Osteocyte (in vitro differentiated cells): ENCODE data around the gene MRPS6. TPM values are rescaled to one million over a fixed set of nuclear protein-coding genes. Genes with fewer than 3 reads are reported as not detected.

Experiments
- DNase-seq: peaks from one replicate; pipeline ENCODE4 v3.0.0; 2021; ENCODE audit warnings: mixed read lengths; ENCODE audit not compliant: unreplicated experiment; ENCODE audit errors: extremely low spot score
- H3K27ac Mint-ChIP-seq: one replicate; pipeline ENCODE4 v1.8.0; 2021; ENCODE audit warnings: mild to moderate bottlenecking, mixed read lengths; ENCODE audit not compliant: unreplicated experiment
- H3K27me3 Mint-ChIP-seq: one replicate; pipeline ENCODE4 v1.8.0; 2021; ENCODE audit warnings: mixed read lengths; ENCODE audit not compliant: unreplicated experiment
- H3K36me3 Mint-ChIP-seq: one replicate; pipeline ENCODE4 v1.8.0; 2021; ENCODE audit warnings: mixed read lengths; ENCODE audit not compliant: unreplicated experiment
- H3K4me1 Mint-ChIP-seq: one replicate; pipeline ENCODE4 v1.8.0; 2021; ENCODE audit warnings: mixed read lengths; ENCODE audit not compliant: unreplicated experiment
- H3K4me3 Mint-ChIP-seq: one replicate; pipeline ENCODE4 v1.8.0; 2021; ENCODE audit warnings: mild to moderate bottlenecking, moderate library complexity, mixed read lengths; ENCODE audit not compliant: unreplicated experiment
- H3K9me3 Mint-ChIP-seq: one replicate; pipeline ENCODE4 v1.8.0; 2021; ENCODE audit warnings: mixed read lengths; ENCODE audit not compliant: unreplicated experiment
- total RNA-seq: library from RNA; stranded (reverse); gene quantifications from 2 replicates; pipeline ENCODE4 v1.2.1, GENCODE V29; 2021
- TF ChIP-seq, protein P1 (sequence below): fragments of 200-600 bp; sonication (generic); IDR thresholded peaks from 2 replicates; pipeline ENCODE4 v1.5.0; 2021; ENCODE audit warnings: antibody characterized with exemption, mild to moderate bottlenecking, moderate library complexity

The MRPS6 gene
- total RNA-seq, 1 donor from 2014 or later, result 124 TPM

- peaks cover 5% of the 10 kb centered on the region for H3K9me3 Mint-ChIP-seq
- DNase-seq, result no peak
- TF ChIP-seq, protein P1, sequence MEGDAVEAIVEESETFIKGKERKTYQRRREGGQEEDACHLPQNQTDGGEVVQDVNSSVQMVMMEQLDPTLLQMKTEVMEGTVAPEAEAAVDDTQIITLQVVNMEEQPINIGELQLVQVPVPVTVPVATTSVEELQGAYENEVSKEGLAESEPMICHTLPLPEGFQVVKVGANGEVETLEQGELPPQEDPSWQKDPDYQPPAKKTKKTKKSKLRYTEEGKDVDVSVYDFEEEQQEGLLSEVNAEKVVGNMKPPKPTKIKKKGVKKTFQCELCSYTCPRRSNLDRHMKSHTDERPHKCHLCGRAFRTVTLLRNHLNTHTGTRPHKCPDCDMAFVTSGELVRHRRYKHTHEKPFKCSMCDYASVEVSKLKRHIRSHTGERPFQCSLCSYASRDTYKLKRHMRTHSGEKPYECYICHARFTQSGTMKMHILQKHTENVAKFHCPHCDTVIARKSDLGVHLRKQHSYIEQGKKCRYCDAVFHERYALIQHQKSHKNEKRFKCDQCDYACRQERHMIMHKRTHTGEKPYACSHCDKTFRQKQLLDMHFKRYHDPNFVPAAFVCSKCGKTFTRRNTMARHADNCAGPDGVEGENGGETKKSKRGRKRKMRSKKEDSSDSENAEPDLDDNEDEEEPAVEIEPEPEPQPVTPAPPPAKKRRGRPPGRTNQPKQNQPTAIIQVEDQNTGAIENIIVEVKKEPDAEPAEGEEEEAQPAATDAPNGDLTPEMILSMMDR, result no peak
- peaks cover 1% of the 10 kb centered on the region for H3K4me1 Mint-ChIP-seq
- no peaks in the 10 kb centered on the region for H3K36me3 Mint-ChIP-seq
- no peak overlapping the region for H3K4me3 Mint-ChIP-seq
- no peaks in the 10 kb centered on the region for H3K27me3 Mint-ChIP-seq
- no peak overlapping the region for H3K27ac Mint-ChIP-seq
Observed at GRCh38 chr21:34047835-34048234, 25.5 kb upstream of the MRPS6 start.

DNA sequence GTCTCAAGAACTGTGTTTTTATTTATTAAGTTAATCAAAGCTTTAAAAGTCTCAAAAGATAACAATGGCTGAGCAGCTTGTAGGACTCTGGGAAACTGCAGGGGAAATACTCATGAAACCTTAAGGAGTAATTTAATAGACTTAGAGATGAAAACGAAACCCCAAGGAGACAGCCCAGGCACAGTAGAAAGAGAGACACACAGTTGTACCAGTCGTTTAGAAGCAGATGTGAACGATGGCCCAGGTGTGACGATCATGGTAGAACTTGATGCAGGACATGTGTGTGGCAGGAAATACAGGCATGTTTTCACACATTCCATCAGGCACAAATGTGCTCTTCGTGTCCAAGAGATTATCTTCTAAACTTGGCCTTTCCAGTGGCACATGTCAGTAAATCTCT lies 21.2 kb upstream of the MRPS6 start:
- no peak for DNase-seq
- Mint-ChIP-seq H3K36me3 (no peaks in the 10 kb centered on the region), H3K27ac (no peak overlapping the region), H3K4me1 (peaks cover 1% of the 10 kb centered on the region), H3K9me3 (peaks cover 5% of the 10 kb centered on the region), H3K27me3 (no peaks in the 10 kb centered on the region), H3K4me3 (no peak overlapping the region)
- TF ChIP-seq, protein P1, result no peak

DNA sequence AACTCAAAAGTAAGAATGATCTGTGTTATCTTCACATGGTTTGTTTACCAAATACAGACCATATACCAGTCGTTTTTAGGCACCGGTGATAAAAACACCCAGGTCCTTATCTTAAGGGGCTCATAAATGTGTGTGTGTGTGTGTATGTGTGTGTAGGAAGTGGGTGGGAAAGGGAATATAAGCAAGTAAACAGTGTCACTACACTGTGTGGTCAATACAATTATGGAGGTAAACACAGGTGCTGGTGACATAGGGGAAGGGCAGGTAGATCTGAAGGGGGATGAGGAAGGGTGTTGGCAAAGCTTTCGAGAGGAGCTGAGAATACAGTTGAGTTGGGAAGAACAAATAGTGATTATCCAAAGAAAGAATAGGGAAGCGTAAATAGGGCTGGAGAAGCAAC lies 19.1 kb upstream of the MRPS6 start:
- DNase-seq, result no peak
- TF ChIP-seq, protein P1, result no peak
- Mint-ChIP-seq H3K9me3 (no peaks in the 10 kb centered on the region), H3K27me3 (no peaks in the 10 kb centered on the region), H3K4me1 (peaks cover 1% of the 10 kb centered on the region), H3K27ac (no peak overlapping the region), H3K4me3 (no peak overlapping the region), H3K36me3 (no peaks in the 10 kb centered on the region)

DNA sequence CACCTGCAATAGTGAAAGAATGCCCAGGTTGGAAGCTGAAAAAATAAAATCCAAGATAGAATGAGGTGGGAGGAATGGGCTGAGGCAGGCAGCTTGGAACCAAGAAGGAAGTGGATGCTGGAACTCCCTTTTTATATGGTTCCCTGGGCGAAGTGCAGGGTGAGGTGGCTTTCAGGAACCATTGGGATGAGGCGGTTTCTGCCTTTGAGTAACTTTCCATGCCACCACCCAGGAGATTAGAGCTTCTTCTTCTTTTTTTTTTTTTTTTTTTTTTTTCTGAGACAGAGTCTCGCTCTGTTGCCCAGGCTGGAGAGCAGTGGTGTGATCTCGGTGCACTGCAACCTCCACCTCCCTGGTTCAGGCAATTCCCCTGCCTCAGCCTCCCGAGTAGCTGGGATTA lies 17.8 kb upstream of the MRPS6 start:
- DNase-seq, result no peak
- Mint-ChIP-seq H3K27me3 (no peaks in the 10 kb centered on the region), H3K4me3 (no peak overlapping the region), H3K27ac (no peak overlapping the region), H3K4me1 (peaks cover 1% of the 10 kb centered on the region), H3K36me3 (no peaks in the 10 kb centered on the region), H3K9me3 (no peaks in the 10 kb centered on the region)
- TF ChIP-seq, protein P1, result no peak

GRCh38 chr21:34061983-34062382 lies 11.4 kb upstream of the MRPS6 start:
- Mint-ChIP-seq H3K36me3 (no peaks in the 10 kb centered on the region), H3K27ac (no peak overlapping the region), H3K4me1 (peaks cover 9% of the 10 kb centered on the region), H3K4me3 (no peak overlapping the region), H3K9me3 (no peaks in the 10 kb centered on the region), H3K27me3 (no peaks in the 10 kb centered on the region)
- DNase-seq, result no peak
- TF ChIP-seq, protein P1, result no peak
